ENCODE data around the gene SELPLG. TPM values are rescaled to one million over a fixed set of nuclear protein-coding genes. Genes with fewer than 3 reads are reported as not detected.

Gene SELPLG
- total RNA-seq, 4 donors from 2014 or later: 1.3 to 5.6 (median 3.0) TPM

DNA sequence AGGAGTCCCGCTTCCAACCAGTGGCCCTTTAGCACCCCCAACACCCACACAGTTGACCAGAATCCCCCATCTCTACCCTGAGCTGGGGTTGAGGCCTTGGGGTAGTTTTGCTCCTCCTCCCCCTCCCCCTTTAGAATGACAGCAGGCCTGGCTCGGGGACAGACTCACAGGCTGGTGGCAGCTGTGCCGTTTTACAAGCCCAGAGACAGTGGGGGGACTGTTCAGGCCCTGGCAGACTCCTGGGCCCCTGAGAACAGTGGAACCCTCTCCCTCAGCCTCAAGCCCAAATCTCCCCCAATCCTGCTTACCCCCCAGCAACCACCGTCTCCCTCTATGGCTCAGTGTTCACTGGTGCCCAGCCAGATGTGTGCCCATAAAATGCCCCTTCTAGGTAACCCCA, 45.9 kb downstream of the SELPLG start:
- TF ChIP-seq, protein P1, sequence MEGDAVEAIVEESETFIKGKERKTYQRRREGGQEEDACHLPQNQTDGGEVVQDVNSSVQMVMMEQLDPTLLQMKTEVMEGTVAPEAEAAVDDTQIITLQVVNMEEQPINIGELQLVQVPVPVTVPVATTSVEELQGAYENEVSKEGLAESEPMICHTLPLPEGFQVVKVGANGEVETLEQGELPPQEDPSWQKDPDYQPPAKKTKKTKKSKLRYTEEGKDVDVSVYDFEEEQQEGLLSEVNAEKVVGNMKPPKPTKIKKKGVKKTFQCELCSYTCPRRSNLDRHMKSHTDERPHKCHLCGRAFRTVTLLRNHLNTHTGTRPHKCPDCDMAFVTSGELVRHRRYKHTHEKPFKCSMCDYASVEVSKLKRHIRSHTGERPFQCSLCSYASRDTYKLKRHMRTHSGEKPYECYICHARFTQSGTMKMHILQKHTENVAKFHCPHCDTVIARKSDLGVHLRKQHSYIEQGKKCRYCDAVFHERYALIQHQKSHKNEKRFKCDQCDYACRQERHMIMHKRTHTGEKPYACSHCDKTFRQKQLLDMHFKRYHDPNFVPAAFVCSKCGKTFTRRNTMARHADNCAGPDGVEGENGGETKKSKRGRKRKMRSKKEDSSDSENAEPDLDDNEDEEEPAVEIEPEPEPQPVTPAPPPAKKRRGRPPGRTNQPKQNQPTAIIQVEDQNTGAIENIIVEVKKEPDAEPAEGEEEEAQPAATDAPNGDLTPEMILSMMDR (IDR thresholded peaks at IDR 0.05): no peak
- TF ChIP-seq POLR2AphosphoS5 (IDR thresholded peaks at IDR 0.05) (no peak), EP300 (IDR thresholded peaks at IDR 0.05) (no peak), POLR2A (IDR thresholded peaks at IDR 0.05) (no peak)
- H3K4me1 ChIP-seq: peaks cover 18% of the 10 kb centered on the region
- H3K4me3 ChIP-seq: no peak overlapping the region
- DNase-seq (ENCODE audit: low spot score in 2 of 2): no peak
- 93% methylated on average over 2 of the region's 4 CpGs for WGBS
- no peak overlapping the region for H3K27ac ChIP-seq
- H3K36me3 ChIP-seq: no peaks in the 10 kb centered on the region
- no peaks in the 10 kb centered on the region for H3K9me3 ChIP-seq
- no peaks in the 10 kb centered on the region for H3K27me3 ChIP-seq

- Histone ChIP-seq H3K9me3 (no peaks in the 10 kb centered on the region), H3K4me1 (peaks cover 18% of the 10 kb centered on the region), H3K4me3 (no peak overlapping the region), H3K27me3 (no peaks in the 10 kb centered on the region), H3K36me3 (no peaks in the 10 kb centered on the region), H3K27ac (no peak overlapping the region)
- no peak for DNase-seq (ENCODE audit: low spot score in 2 of 2)
- TF ChIP-seq, protein P1 (IDR thresholded peaks at IDR 0.05): no peak
- TF ChIP-seq POLR2A (IDR thresholded peaks at IDR 0.05): no peak
- TF ChIP-seq POLR2AphosphoS5 (IDR thresholded peaks at IDR 0.05): no peak
- 91% methylated on average over 11 of the region's 11 CpGs for WGBS
These were observed 47.4 kb downstream of the SELPLG start for GRCh38 chr12:108586306-108586705.

- H3K4me1 ChIP-seq: peaks cover 22% of the 10 kb centered on the region
- 60% methylated on average over 4 of the region's 4 CpGs for WGBS
- no peak overlapping the region for H3K27ac ChIP-seq
- no peaks in the 10 kb centered on the region for H3K27me3 ChIP-seq
- no peak for DNase-seq (ENCODE audit: low spot score in 2 of 2)
- TF ChIP-seq, protein P1 (IDR thresholded peaks at IDR 0.05): no peak
- TF ChIP-seq POLR2AphosphoS5 (IDR thresholded peaks at IDR 0.05): no peak
- TF ChIP-seq EP300 (IDR thresholded peaks at IDR 0.05): no peak
- TF ChIP-seq POLR2A (IDR thresholded peaks at IDR 0.05): no peak
- no peak overlapping the region for H3K4me3 ChIP-seq
- H3K36me3 ChIP-seq: no peaks in the 10 kb centered on the region
- H3K9me3 ChIP-seq: no peaks in the 10 kb centered on the region
These were observed 47.8 kb downstream of the SELPLG start for GRCh38 chr12:108585864-108586263.

DNA sequence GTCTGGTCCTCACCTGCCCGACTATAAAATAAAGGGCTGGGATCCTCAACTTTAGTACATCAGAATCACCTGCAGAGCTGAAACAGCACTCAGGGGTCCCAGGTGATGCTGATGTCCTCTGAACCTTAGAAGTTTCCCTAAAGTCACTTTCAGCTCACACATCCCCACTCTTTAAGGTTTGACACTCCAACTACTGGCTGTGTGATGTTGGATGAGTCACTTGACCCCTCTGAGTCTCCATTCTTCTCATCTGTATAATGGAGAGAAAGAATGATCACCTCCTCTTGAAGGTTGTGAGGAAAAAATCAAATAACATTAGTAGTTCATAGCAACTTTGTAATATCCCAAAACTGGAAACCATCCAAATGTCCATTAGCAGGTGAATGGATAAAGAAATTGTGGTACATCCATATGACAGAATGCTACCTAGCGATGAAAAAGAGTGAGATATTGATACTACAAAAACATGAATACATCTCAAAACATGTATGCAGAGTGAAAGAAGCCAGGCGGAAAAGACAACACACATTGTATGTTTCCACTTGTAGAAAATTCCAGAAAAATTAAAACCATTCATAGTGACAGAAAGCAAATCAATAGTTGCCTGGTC, 49.1 kb downstream of the SELPLG start:
- 68% methylated on average over 3 of the region's 3 CpGs for WGBS
- H3K27ac ChIP-seq: no peak overlapping the region
- H3K9me3 ChIP-seq: no peaks in the 10 kb centered on the region
- H3K27me3 ChIP-seq: no peaks in the 10 kb centered on the region
- no peak overlapping the region for H3K4me3 ChIP-seq
- no peak for DNase-seq (ENCODE audit: low spot score in 2 of 2)
- H3K36me3 ChIP-seq: no peaks in the 10 kb centered on the region
- H3K4me1 ChIP-seq: peaks cover 28% of the 10 kb centered on the region
- no peak for TF ChIP-seq POLR2A (IDR thresholded peaks at IDR 0.05)
- TF ChIP-seq, protein P1 (IDR thresholded peaks at IDR 0.05): no peak
- no peak for TF ChIP-seq POLR2AphosphoS5 (IDR thresholded peaks at IDR 0.05)
- no peak for TF ChIP-seq EP300 (IDR thresholded peaks at IDR 0.05)

DNA sequence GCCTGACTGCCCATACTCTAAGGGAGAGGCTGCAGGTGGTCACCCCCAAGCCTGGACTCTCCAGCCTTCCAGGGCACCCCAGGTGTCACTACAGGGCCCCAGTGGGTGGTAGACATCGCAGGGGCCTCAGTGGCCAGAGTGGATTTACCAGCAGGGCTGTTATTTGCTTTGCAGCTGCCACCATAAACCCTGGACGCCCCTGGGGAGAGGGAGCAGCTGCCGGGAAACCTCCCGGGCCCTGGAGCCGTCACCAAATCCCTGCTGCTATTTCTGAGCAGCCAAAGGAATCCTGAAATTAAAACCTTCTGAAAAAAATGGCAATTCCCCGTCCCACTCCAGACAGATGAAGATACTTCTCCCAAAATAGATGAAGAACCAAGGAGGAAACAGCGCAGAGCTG, 49.7 kb downstream of the SELPLG start:
- H3K27ac ChIP-seq: no peak overlapping the region
- DNase-seq (ENCODE audit: low spot score in 2 of 2): no peak
- H3K27me3 ChIP-seq: no peaks in the 10 kb centered on the region
- 52% methylated on average over 6 of the region's 7 CpGs for WGBS
- H3K9me3 ChIP-seq: no peaks in the 10 kb centered on the region
- peaks cover 25% of the 10 kb centered on the region for H3K4me1 ChIP-seq
- H3K36me3 ChIP-seq: no peaks in the 10 kb centered on the region
- no peak overlapping the region for H3K4me3 ChIP-seq
- TF ChIP-seq, protein P1 (IDR thresholded peaks at IDR 0.05): no peak
- no peak for TF ChIP-seq POLR2AphosphoS5 (IDR thresholded peaks at IDR 0.05)
